GM19099 (cell line): ENCODE data around the gene ST7L.

Experiments used
- POLR2A ChIP-seq: IDR thresholded peaks from 3 replicates; pipeline ENCODE4 v1.6.1; 2011; ENCODE audit warnings: low read depth; ENCODE audit not compliant: insufficient read length; ENCODE audit errors: extremely low read depth

The ST7L gene

DNA sequence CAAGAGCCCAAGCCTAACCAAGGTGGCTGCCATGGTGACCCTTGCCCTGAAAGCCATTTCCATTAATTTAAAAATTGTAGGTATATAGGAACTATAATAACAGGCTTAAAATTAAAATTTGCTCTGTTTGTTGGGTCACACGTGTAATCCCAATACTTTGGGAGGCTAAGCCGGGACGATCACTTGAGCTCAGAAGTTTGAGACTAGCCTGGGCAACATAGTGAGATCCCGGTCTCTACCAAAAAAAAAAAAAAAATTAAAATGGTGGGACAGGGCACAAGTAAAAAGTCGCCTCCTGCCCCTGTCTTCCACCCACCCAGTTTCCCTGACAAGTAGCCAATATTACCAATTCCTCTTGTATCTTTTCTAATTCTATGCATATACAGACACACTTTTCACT is 7.3 kb upstream of the ST7L start:
- TF ChIP-seq POLR2A = no peak

DNA sequence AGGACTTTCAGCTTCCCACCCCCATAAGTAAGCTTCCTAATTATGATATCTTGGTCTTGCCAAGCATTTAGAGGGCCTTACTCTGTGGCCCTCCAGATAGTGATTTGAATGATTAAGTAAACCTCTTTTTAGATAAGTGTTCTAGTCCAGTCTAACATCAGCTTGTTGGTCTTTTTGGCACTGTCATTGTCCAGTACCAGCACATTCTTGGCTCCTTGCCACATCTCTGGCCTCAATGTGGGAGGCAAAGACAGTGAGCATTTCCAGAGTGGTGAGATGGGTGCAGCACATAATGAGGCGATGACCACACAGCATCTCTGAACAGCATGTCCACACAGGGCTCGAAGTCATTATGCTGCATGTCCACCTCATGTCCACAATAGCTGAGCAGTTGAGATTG is 6.8 kb upstream of the ST7L start:
- no peak for TF ChIP-seq POLR2A

DNA sequence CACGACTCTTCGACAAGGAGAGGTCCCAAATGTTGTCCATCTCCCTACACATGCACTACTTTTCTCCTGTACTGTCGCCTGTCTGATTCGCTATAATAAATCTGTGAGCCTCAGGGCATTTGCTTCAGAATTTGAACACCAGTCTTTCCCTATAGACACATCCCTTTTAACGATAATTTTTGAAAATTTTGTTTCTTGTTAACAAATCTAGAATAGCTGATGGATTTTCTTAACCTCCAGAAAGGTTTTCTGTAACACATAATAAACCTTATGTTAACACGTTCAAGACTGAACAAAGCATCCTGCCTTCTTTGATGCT is 1.4 kb upstream of the ST7L start:
- TF ChIP-seq POLR2A = no peak

DNA sequence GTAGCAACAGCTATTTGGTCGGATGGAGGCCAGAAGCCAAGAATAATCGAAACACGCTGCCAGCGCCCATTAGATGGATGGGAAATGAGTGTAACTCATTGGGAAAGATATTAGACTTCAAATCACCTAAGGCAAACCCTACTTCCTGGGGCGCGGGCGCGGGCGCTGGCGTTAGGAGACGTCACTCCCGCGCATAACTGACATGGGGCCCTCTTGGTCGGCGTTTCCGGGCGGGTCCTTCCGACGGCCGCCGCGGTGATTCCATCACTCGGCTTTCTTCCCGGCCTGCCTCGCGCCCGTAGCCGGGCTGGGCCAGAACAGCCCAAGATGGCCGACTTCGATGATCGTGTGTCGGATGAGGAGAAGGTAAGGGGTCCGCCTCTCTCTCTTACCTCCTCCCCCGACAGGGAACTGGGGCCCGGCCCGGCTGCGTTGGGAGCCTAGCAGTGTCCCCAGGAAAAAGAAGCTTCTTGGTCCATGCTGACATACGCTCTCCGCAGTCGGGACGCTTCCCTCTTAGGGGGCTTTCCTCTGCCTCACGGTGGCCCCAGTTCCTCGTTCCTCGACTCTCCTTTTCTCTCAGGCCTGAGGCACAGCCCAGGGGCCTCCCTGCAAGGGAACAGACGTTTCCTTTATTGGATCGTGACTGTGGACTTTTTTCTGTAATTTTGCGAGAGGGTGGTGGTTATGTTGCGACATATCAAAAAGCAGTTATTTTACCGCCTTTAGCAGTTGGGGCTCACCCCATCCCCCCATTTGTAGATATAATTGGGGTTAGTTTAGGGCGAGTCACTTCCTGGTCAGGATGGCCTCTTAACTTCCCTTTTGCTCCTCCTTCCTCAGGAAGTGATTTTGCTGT is 806 bp upstream of the ST7L start, which contains the start of gene CAPZA1:
TSS of gene CAPZA1 (plus strand) at position 315 of the 859 bp plus-strand sequence. CDS start at position 328, 13 bp downstream.
- TF ChIP-seq POLR2A = peak; percentile 95

DNA sequence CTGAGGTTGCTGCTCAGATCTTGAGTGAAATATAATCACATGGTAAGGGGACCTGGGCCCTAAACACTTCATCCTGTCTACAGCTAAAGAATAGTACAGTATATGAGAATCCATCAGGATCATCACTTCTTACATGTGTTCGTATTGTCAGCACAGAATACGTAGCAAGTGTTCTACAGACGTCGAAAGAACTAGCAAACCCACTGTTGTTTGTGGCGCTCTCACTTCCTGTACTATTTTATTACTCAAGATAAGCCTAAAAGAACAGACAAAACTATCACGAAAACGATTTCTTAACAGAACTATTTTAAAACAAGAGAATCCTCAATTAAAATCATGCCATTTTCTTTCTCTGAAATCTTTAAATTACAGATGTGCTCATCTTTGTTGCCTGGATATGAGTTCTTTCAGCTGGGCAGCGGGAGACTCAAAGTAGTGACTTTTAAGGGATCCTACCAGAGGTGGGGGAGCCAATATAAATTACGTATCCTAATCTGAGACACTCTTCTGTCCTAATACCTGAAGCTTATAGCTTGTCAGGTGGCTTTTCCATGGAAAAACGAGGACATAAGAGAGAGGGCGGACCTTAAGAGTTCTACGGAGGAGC is 724 bp downstream of the ST7L start:
- TF ChIP-seq POLR2A = peak; percentile 16

DNA sequence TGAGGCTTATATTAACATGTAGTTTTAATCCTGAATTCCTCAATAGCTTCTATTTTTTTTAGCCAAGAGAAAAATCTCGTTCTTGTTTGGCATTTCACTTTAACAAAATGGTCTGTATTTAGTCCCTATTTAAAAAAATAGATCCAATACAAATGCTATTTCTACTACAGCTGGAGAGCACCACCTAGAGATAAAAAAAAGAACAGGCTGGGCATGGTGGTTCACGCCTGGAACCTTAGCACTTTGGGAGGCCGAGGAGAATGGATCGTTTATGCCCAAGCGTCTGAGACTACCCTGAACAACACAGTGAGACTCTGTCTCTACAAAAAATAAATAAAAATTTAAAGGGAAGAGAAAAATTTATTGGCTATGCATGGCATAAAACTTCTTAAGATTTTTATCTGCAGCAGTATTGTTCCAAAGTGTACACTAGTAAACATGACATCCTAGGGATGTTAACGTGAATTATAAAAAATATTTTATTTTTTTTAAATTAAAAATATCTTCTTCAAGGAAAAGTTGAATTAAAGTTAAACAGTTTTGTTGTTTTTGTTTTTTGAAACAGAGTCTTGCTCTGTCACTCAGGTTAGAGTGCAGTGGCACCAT is 4.4 kb downstream of the ST7L start:
- TF ChIP-seq POLR2A = no peak

DNA sequence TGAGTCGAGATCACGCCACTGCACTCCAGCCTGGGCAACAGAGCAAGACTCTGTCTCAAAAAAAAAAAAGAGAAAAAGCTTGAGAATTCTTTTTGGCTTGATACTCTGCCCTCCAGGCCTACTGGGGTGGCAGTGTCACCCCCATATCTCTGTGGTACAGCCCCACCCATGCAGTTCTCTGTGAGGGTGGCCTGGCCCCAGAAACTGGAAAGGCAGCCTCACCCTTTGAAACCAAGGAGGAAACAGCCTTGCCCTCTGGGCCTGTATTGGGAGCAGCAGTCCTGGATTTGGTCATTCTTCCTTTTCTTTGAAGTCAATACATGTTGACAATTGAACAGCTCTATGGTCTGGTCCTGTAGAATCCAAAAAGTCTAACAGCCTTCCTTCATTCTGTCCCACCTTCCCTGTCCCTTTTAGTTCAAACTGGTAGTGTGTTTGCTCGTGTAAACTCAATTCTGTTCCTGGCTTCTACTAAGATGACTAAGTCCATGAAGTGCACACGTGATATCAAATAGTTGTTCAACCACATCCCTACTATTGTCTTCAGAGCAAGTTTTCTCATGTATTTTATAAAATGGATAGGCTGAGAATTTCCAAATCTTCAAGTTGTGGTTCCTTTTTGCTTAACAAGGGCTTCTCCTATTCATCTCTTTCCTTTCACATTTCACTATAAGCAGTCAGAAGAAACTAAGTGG is 13.2 kb downstream of the ST7L start:
- TF ChIP-seq POLR2A = no peak

DNA sequence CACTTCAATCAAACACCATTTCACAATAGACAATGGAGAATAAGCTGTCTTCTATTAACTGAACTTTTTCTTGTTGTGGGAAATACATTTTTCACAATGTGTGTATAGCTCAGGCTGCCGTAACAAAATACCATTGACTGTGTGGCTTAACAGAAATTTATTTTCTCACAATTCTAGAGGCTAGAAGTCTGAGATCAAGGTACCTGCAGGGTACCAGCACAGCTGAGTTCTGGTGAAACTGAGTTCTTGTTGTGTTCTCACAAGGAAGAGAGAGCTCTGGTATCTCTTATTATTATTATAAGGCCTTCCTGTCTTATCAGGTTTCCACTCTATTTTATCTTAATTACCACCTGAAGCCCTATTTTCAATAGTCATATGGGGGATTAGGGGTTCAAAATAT is 15.4 kb downstream of the ST7L start:
- no peak for TF ChIP-seq POLR2A

DNA sequence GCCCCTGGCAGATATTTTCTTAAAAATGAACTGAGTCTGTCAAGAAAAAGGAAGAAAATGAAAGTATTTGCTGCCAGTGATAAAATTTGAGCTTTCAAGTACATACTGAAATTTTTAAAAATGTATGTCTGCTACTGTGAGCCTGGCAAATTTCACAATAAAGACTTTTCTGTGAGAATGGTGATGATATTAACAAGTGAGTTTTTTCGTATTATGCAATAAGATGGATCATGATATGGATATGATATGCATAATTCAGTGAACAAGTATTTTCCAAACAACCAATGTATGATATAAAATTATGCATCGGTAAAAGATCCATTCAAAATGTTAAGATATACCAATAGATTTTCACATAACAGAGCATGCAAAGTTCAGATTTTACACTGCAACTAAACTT is 15.9 kb downstream of the ST7L start:
- no peak for TF ChIP-seq POLR2A

DNA sequence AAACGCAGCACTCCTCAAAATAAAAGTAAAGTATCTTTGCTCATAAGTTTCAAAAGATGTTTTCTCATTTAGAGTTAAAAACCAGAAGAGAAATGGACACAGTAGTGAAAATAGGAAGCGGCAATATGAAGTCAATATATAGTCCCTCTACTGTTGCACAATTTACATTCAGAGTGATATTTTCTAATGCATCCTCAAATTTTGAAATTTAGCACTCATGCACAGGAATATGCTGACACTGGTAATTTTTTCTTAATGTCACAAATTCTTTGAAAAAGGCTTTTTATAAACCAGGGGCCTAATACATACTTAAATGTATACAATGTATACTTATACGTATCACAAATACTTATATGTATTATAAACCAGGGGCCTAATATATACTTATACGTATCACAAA is 19.5 kb downstream of the ST7L start:
- TF ChIP-seq POLR2A = no peak

DNA sequence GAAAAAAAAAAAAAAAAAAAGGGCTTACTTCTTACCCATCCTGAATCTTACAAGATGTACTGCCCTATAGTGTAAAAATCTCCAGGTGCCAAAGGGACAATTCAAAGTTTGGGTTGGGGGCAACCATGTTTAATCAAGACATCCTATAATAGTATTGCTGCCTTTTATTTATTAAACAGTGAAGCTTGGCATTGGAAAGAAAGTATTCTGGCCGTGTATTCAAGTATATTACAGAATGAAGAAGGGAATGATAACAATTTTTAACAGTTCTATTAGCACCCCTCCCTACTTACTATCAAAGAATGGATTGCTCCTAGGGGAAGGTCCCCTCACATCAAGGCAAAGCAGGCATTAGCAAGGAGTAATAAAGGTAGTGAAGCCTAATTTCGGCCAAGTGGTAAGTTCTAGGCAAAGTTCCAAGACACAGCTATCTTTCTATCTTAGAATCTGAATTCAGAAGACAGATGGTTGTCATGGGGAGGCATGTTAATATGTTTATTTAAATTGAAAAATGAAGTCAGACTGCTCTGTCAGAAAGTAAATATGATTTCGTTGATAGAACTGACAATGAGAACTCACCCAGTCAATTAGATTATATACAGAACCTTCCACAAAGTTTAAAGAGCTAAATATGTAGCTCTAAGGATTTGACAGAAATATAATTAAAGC is 24.6 kb downstream of the ST7L start:
- no peak for TF ChIP-seq POLR2A

DNA sequence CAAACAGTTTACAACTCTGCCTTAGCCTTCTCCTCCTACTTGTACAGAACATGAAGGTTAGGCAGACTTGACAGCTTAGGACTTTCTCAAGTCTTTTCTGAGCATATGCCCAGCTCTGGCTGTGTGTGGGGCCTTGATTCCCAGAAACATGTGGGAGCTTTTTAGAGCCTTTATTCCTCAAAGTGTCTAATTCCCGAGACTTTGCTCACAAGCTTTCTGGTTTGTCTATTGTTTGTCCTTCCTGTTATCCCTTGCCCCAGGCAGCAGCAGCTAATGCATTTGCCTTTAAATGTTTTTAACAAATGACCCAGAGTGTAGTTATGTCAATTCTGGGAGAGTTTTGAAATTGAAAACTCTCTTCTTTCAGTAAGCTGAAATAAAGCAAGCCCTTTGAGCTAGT is 29.2 kb downstream of the ST7L start:
- TF ChIP-seq POLR2A = no peak

DNA sequence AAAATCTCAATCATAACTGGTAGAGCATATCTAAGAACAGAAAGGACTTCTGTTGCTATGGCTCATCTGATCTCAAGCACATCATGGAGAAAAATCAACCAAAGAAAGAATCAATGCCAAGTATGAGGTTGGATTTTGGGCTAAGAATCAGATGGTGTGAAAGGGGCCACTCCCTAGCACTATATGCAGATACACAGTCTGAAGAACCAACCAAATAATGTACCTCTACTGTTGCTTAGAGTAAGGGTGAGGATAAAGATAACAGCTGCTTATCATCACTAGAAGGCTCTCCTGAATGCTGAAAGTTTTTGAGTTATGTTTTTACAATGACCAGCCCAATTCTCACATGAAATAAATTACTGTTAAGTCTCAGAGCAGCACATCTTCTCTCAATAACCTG is 35.6 kb downstream of the ST7L start:
- TF ChIP-seq POLR2A = no peak

DNA sequence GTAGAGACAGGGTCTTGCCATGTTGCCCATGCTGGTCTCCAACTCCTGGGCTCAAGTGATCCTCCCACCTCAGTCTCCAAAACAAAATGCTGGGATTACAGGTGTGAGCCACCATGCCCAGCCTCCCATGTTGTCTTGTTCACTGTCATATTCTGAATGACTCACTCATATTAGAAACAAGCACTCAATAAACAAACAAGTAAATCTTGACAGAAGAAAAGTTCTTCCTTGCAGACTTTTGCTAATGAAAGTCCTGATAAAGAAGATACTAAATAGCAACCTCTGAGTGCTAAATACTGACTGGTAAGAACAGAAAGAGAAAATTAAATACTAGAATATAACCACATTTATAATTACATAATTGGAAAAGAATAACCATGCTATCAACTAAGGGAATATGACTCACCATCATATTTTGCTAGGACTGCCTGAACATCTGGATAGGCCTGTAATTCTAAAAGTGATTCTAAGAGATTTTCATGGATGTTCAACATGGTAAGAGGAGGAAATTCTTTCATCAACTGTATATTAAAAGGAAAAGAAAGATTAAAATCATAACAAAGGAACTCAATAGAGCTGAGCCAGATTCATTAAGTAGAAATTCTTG is 37.3 kb downstream of the ST7L start:
- no peak for TF ChIP-seq POLR2A
